SK-N-SH (cell line): ENCODE measurements around the gene MS4A8. TPM values are rescaled to one million over a fixed set of nuclear protein-coding genes. Genes with fewer than 3 reads are reported as not detected.

Source experiments
- CTCF ChIA-PET: fragments of 300-600, 350-600 bp; formaldehyde crosslinking; extraction: SDS; loops from one replicate; lab custom pipeline; 2021; lab: Yijun Ruan, JAX
- POLR2A ChIA-PET: fragments of 350-600 bp; sonication (Branson Sonifier 250); formaldehyde crosslinking; extraction: SDS; loops from one replicate; lab custom pipeline; 2020; ENCODE audit warnings: antibody characterized with exemption, inconsistent platforms; lab: Yijun Ruan, JAX
- DNase-seq: peaks from one replicate; pipeline ENCODE4 v3.0.0; 2012
- H2AFZ ChIP-seq: fragments of 200-600 bp; sonication (generic); 2 replicates; pipeline ENCODE4 v1.8.1; 2016; ENCODE audit warnings: antibody characterized with exemption, mild to moderate bottlenecking, low read depth
- H3F3A ChIP-seq: fragments of 200-600 bp; sonication (generic); replicated peaks from 2 replicates; pipeline ENCODE3; 2016; ENCODE audit warnings: antibody characterized with exemption, mild to moderate bottlenecking; ENCODE audit not compliant: insufficient read depth
- H3K27ac ChIP-seq, 2 experiments: fragments of 200-500 bp in 1 of 2; fragments of 200-600 bp in 1 of 2; sonication (Bioruptor generic) in 1 of 2; sonication (generic), shearing (Covaris generic) in 1 of 2; 2 replicates each; pipeline versions ENCODE4 v1.5.1 to v1.6.1; 2014 to 2016; ENCODE audit warnings: low read depth in 2 of 2, inconsistent platforms in 1 of 2, low read length in 1 of 2, mild to moderate bottlenecking in 1 of 2, mixed read lengths in 1 of 2
- H3K27me3 ChIP-seq: fragments of 200-600 bp; sonication (generic), shearing (Covaris generic); 2 replicates; pipeline ENCODE4 v1.6.1; 2016; ENCODE audit warnings: mixed run types; ENCODE audit not compliant: insufficient read depth
- H3K36me3 ChIP-seq, 2 experiments: fragments of 200-500 bp in 1 of 2; fragments of 200-600 bp in 1 of 2; sonication (Bioruptor generic) in 1 of 2; sonication (generic) in 1 of 2; replicated peaks in 1 of 2; 2 replicates each; pipeline versions ENCODE3 to v1.5.1; 2014 to 2016; ENCODE audit warnings: low read length in 1 of 2, mild to moderate bottlenecking in 1 of 2; ENCODE audit not compliant: insufficient read depth in 2 of 2, control insufficient read depth in 1 of 2
- H3K4me1 ChIP-seq, 2 experiments: fragments of 200-500 bp in 1 of 2; fragments of 200-600 bp in 1 of 2; sonication (Bioruptor generic) in 1 of 2; sonication (generic), shearing (Covaris generic) in 1 of 2; 2 replicates each; pipeline versions ENCODE4 v1.5.1 to v1.6.1; 2014 to 2016; ENCODE audit warnings: low read depth in 1 of 2, low read length in 1 of 2, mixed run types in 1 of 2; ENCODE audit not compliant: insufficient read depth in 2 of 2, control insufficient read depth in 1 of 2
- H3K4me2 ChIP-seq: fragments of 200-600 bp; sonication (generic), shearing (Covaris generic); 2 replicates; pipeline ENCODE4 v1.6.1; 2017; ENCODE audit warnings: mixed run types
- H3K4me3 ChIP-seq, 2 experiments: fragments of 200-500 bp in 1 of 2; fragments of 200-600 bp in 1 of 2; sonication (Bioruptor generic) in 1 of 2; sonication (generic), shearing (Covaris generic) in 1 of 2; 2 replicates each; pipeline versions ENCODE4 v1.5.1 to v1.8.1; 2014 to 2016; ENCODE audit warnings: low read depth in 2 of 2, inconsistent platforms in 1 of 2, low read length in 1 of 2, mild to moderate bottlenecking in 1 of 2, mixed read lengths in 1 of 2, moderate library complexity in 1 of 2
- H3K79me2 ChIP-seq: fragments of 200-600 bp; sonication (generic); 2 replicates; pipeline ENCODE4 v1.8.1; 2017; ENCODE audit warnings: mild to moderate bottlenecking; ENCODE audit not compliant: insufficient read depth
- H3K9ac ChIP-seq: fragments of 200-600 bp; sonication (generic); 2 replicates; pipeline ENCODE4 v1.6.1; 2017; ENCODE audit warnings: mixed run types
- H3K9me2 ChIP-seq: fragments of 200-600 bp; sonication (generic); 2 replicates; pipeline ENCODE4 v1.6.1; 2017; ENCODE audit warnings: mixed run types
- H3K9me3 ChIP-seq: fragments of 200-600 bp; sonication (generic); 2 replicates; pipeline ENCODE4 v1.6.1; 2017; ENCODE audit warnings: mixed run types, mild to moderate bottlenecking, moderate library complexity
- H4K20me1 ChIP-seq: fragments of 200-600 bp; sonication (generic); 2 replicates; pipeline ENCODE4 v1.6.1; 2017; ENCODE audit warnings: mild to moderate bottlenecking, mixed run types; ENCODE audit not compliant: insufficient read depth
- ELF1 ChIP-seq: IDR thresholded peaks from 2 replicates; pipeline ENCODE4 v1.4.0; 2012
- FOSL2 ChIP-seq: IDR thresholded peaks from 2 replicates; pipeline ENCODE4 v1.4.0; 2012; ENCODE audit warnings: low read depth, mild to moderate bottlenecking, moderate library complexity, borderline replicate concordance
- FOXJ3 ChIP-seq: sonication (generic); formaldehyde crosslinking; IDR thresholded peaks from 2 replicates; pipeline ENCODE4 v1.5.1; 2020; ENCODE audit warnings: mild to moderate bottlenecking, missing genetic modification reagents
- FOXM1 ChIP-seq: IDR thresholded peaks from 2 replicates; pipeline ENCODE4 v1.4.0; 2012; ENCODE audit warnings: low read depth, mild to moderate bottlenecking
- GABPA ChIP-seq: IDR thresholded peaks from 2 replicates; pipeline ENCODE4 v1.4.0; 2012; ENCODE audit warnings: low read depth, mild to moderate bottlenecking
- GATA2 ChIP-seq: sonication (generic); formaldehyde crosslinking; IDR thresholded peaks from 2 replicates; pipeline ENCODE4 v1.5.0; 2020; ENCODE audit warnings: mild to moderate bottlenecking, missing genetic modification reagents
- IRF3 ChIP-seq: fragments of 150-350 bp; IDR thresholded peaks from 2 replicates; pipeline ENCODE4 v1.6.1; 2016; ENCODE audit warnings: mild to moderate bottlenecking, low read depth, low read length
- MEF2A ChIP-seq: IDR thresholded peaks from 2 replicates; pipeline ENCODE4 v1.4.0; 2012; ENCODE audit warnings: low read depth, borderline replicate concordance
- PBX3 ChIP-seq: IDR thresholded peaks from 2 replicates; pipeline ENCODE4; 2012
- POLR2AphosphoS5 ChIP-seq: IDR thresholded peaks from 2 replicates; pipeline ENCODE4 v1.6.1; 2012; ENCODE audit warnings: low read depth, low read length
- RCOR1 ChIP-seq: fragments of 150-350 bp; IDR thresholded peaks from 2 replicates; pipeline ENCODE4 v1.6.1; 2017; ENCODE audit warnings: antibody characterized with exemption, low read length
- TCF12 ChIP-seq: IDR thresholded peaks from 2 replicates; pipeline ENCODE4 v1.4.0; 2012
- TEAD4 ChIP-seq: IDR thresholded peaks from 2 replicates; pipeline ENCODE4 v1.4.0; 2012; ENCODE audit warnings: mild to moderate bottlenecking, borderline replicate concordance; ENCODE audit not compliant: insufficient read depth
- WGBS: methylation state at CpG from one replicate; pipeline ENCODE4 v1.1.6; 2017; ENCODE audit warnings: low lambda C conversion rate; 5-methylcytosine and 5-hydroxymethylcytosine counted together
- polyA plus RNA-seq, 3 experiments: library from polyadenylated mRNA; depleted of rRNA; stranded (reverse); fragments of >200 nt; gene quantifications; 2 replicates each; pipeline ENCODE4 v1.2.3, GENCODE V29; 2012
- TF ChIP-seq, protein P1 (sequence below): IDR thresholded peaks from 2 replicates; pipeline ENCODE4 v1.4.0; 2012; ENCODE audit warnings: low read depth, borderline replicate concordance

The MS4A8 gene
- polyA plus RNA-seq, 1 of the 3 experiments (the other 2 are of a cell fraction): not detected

DNA sequence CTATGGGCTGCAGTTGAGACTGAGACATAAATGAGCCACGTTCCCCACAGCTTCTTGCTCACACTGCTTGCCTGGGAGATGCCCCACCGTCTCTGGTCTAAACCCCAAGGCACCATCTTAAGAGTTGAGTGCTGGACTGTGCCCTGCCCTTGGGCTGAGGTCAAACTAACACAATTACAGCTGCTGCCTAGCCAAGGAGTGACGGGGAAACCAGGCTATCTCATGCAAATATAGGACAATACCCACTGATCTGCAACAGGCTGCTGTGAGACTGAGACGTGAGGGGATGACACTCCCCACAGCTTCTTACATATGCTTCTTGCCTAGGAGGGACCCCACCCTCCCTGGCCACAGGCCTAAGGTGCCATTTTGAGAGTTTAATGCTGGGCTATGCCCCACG is 7.8 kb upstream of the MS4A8 start:
- H3K4me2 ChIP-seq: no peak overlapping the region
- H3K4me3 ChIP-seq: no peak overlapping the region
- H3K27me3 ChIP-seq: peaks cover 5% of the 10 kb centered on the region; the same call in 1 of the 2 replicates
- CTCF ChIA-PET: no interaction called here
- no peaks in the 10 kb centered on the region for H4K20me1 ChIP-seq
- H2AFZ ChIP-seq: no peak overlapping the region
- no peaks in the 10 kb centered on the region for H3K9me3 ChIP-seq
- no peaks in the 10 kb centered on the region for H3F3A ChIP-seq
- TF ChIP-seq ELF1 (no peak), MEF2A (no peak), GATA2 (CRISPR knock-in tag) (no peak)
- TF ChIP-seq, protein P1, sequence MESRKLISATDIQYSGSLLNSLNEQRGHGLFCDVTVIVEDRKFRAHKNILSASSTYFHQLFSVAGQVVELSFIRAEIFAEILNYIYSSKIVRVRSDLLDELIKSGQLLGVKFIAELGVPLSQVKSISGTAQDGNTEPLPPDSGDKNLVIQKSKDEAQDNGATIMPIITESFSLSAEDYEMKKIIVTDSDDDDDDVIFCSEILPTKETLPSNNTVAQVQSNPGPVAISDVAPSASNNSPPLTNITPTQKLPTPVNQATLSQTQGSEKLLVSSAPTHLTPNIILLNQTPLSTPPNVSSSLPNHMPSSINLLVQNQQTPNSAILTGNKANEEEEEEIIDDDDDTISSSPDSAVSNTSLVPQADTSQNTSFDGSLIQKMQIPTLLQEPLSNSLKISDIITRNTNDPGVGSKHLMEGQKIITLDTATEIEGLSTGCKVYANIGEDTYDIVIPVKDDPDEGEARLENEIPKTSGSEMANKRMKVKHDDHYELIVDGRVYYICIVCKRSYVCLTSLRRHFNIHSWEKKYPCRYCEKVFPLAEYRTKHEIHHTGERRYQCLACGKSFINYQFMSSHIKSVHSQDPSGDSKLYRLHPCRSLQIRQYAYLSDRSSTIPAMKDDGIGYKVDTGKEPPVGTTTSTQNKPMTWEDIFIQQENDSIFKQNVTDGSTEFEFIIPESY: no peak
- DNase-seq: no peak
- WGBS: 3% methylated on average over 5 of the region's 5 CpGs
- H3K27ac ChIP-seq: no peak overlapping the region
- POLR2A ChIA-PET: no interaction called here
- no peaks in the 10 kb centered on the region for H3K4me1 ChIP-seq
- no peak overlapping the region for H3K9ac ChIP-seq
- H3K9me2 ChIP-seq: no peaks in the 10 kb centered on the region
- no peaks in the 10 kb centered on the region for H3K79me2 ChIP-seq
- H3K36me3 ChIP-seq: no peaks in the 10 kb centered on the region

- ChIA-PET POLR2A (no interaction called here), CTCF (no interaction called here)
- H3K4me2 ChIP-seq: no peak overlapping the region
- no peaks in the 10 kb centered on the region for H3K79me2 ChIP-seq
- no peak overlapping the region for H3K9ac ChIP-seq
- DNase-seq: no peak
- no peaks in the 10 kb centered on the region for H3F3A ChIP-seq
- TF ChIP-seq POLR2AphosphoS5: no peak
- no peak for TF ChIP-seq PBX3
- TF ChIP-seq RCOR1: no peak
- TF ChIP-seq FOXM1: no peak
- no peak for TF ChIP-seq IRF3
- TF ChIP-seq FOSL2: no peak
- TF ChIP-seq TEAD4: no peak
- TF ChIP-seq FOXJ3: no peak
- TF ChIP-seq TCF12: no peak
- no peak for TF ChIP-seq MEF2A
- TF ChIP-seq GATA2 (CRISPR knock-in tag): no peak
- TF ChIP-seq GABPA: no peak
- TF ChIP-seq, protein P1: no peak
- H3K9me2 ChIP-seq: no peaks in the 10 kb centered on the region
- H3K27me3 ChIP-seq: no peaks in the 10 kb centered on the region; the same call in 1 of the 2 replicates
- H2AFZ ChIP-seq: no peak overlapping the region
- no peaks in the 10 kb centered on the region for H4K20me1 ChIP-seq
- no peaks in the 10 kb centered on the region for H3K36me3 ChIP-seq
- no peaks in the 10 kb centered on the region; a peak in 1 of 4 replicates for H3K4me1 ChIP-seq
- 17% methylated on average over 5 of the region's 5 CpGs for WGBS
- no peak overlapping the region for H3K4me3 ChIP-seq
- no peaks in the 10 kb centered on the region for H3K9me3 ChIP-seq
- H3K27ac ChIP-seq: no peak overlapping the region
Observed at GRCh38 chr11:60699936-60700335, 524 bp downstream of the MS4A8 start.
